GM12875 (cell line): Measurements from ENCODE around the gene TPO.

Source experiments
- H3K4me3 ChIP-seq: one replicate; pipeline ENCODE4 v1.5.1; 2011; ENCODE audit warnings: low read depth, low read length, control low read depth
- CTCF ChIP-seq: IDR thresholded peaks from 2 replicates; pipeline ENCODE4 v1.5.1; 2011; ENCODE audit warnings: low read depth, mild to moderate bottlenecking, control low read depth, inconsistent platforms, low read length, moderate library complexity, borderline replicate concordance; ENCODE audit not compliant: insufficient read depth

TPO gene

GRCh38 chr2:1502891-1503304, 89.6 kb downstream of the TPO start:
- no peak overlapping the region for H3K4me3 ChIP-seq
- no peak for TF ChIP-seq CTCF

- no peak overlapping the region for H3K4me3 ChIP-seq
- no peak for TF ChIP-seq CTCF
These were observed 90.4 kb downstream of the TPO start for GRCh38 chr2:1503471-1504310.

GRCh38 chr2:1504311-1504750, 91.1 kb downstream of the TPO start:
- no peak for TF ChIP-seq CTCF
- no peak overlapping the region for H3K4me3 ChIP-seq

GRCh38 chr2:1505031-1505441, 91.8 kb downstream of the TPO start:
- no peak for TF ChIP-seq CTCF
- H3K4me3 ChIP-seq = no peak overlapping the region

GRCh38 chr2:1509271-1510065, 96.2 kb downstream of the TPO start:
- no peak overlapping the region for H3K4me3 ChIP-seq
- TF ChIP-seq CTCF = no peak

GRCh38 chr2:1510176-1510575, 96.9 kb downstream of the TPO start:
- TF ChIP-seq CTCF = no peak
- H3K4me3 ChIP-seq = no peak overlapping the region
